H1 (cell line): Measurements from ENCODE around the gene IRF4. TPM values are rescaled to one million over a fixed set of nuclear protein-coding genes. Genes with fewer than 3 reads are reported as not detected.

Source experiments
- CTCF ChIA-PET: fragments of 300-600 bp; sonication (Branson Sonifier 250); formaldehyde crosslinking; loops from one replicate; lab custom pipeline; 2021; ENCODE audit not compliant: partially characterized antibody; lab: Charles Lee
- POLR2A ChIA-PET: fragments of 300-600 bp; sonication (Branson Sonifier 250); formaldehyde crosslinking; loops from one replicate; lab custom pipeline; 2021; ENCODE audit warnings: inconsistent platforms; ENCODE audit not compliant: partially characterized antibody; lab: Charles Lee
- DNase-seq, 2 experiments: peaks; one replicate each; pipeline versions ENCODE4 v3.0.0 to v3.0.0-alpha.2; 2010 to 2022; ENCODE audit warnings: low spot score in 2 of 2, low read depth in 1 of 2, mixed read lengths in 1 of 2
- FAIRE-seq: peaks from 2 replicates; lab custom pipeline; 2011; peaks lifted over from hg19 to GRCh38; lab: Jason Lieb, UNC
- H2AFZ ChIP-seq: 2 replicates; pipeline ENCODE4 v1.8.1; 2012; ENCODE audit warnings: low read length, inconsistent platforms
- H2AK5ac ChIP-seq: 2 replicates; pipeline ENCODE4 v1.6.1; 2013; ENCODE audit warnings: low read depth, low read length
- H2BK120ac ChIP-seq: replicated peaks from 2 replicates; pipeline ENCODE3; 2013; ENCODE audit warnings: low read depth, low read length, inconsistent platforms
- H2BK12ac ChIP-seq: 2 replicates; pipeline ENCODE4 v1.6.1; 2013; ENCODE audit warnings: low read depth, low read length
- H2BK15ac ChIP-seq: 2 replicates; pipeline ENCODE4 v1.6.1; 2013; ENCODE audit warnings: low read length
- H2BK20ac ChIP-seq: 2 replicates; pipeline ENCODE4 v1.6.1; 2013; ENCODE audit warnings: low read length
- H2BK5ac ChIP-seq: 2 replicates; pipeline ENCODE4 v1.6.1; 2013; ENCODE audit warnings: low read depth, low read length
- H3K14ac ChIP-seq: 2 replicates; pipeline ENCODE4 v1.6.1; 2013; ENCODE audit warnings: inconsistent platforms; ENCODE audit not compliant: insufficient read length
- H3K18ac ChIP-seq: 2 replicates; pipeline ENCODE4 v1.6.1; 2013; ENCODE audit warnings: low read length; ENCODE audit errors: extremely low read depth
- H3K23ac ChIP-seq: 2 replicates; pipeline ENCODE4 v1.6.1; 2013; ENCODE audit warnings: inconsistent platforms; ENCODE audit not compliant: insufficient read length
- H3K23me2 ChIP-seq: 2 replicates; pipeline ENCODE4 v1.6.1; 2013; ENCODE audit warnings: low read depth, low read length
- H3K27ac ChIP-seq: 2 replicates; pipeline ENCODE4 v1.6.1; 2011; ENCODE audit warnings: low read depth, low read length, inconsistent platforms
- H3K27me3 ChIP-seq, 4 experiments: replicated peaks in 1 of 4; 1 replicate in 1 of 4; 2 replicates in 3 of 4; pipeline versions ENCODE4 v1.6.1 to v1.8.1; 2011 to 2013; ENCODE audit warnings: low read length in 3 of 4, mild to moderate bottlenecking in 3 of 4, inconsistent platforms in 2 of 4, mixed read lengths in 2 of 4, moderate library complexity in 1 of 4; ENCODE audit not compliant: control insufficient read depth in 3 of 4, insufficient read depth in 3 of 4; ENCODE audit errors: extremely low read depth in 1 of 4
- H3K36me3 ChIP-seq, 4 experiments: 2 replicates each; pipeline versions ENCODE4 v1.6.1 to v1.8.1; 2011 to 2013; ENCODE audit warnings: mild to moderate bottlenecking in 4 of 4, low read length in 3 of 4, moderate library complexity in 2 of 4, control low read depth in 1 of 4, inconsistent platforms in 1 of 4; ENCODE audit not compliant: insufficient read depth in 4 of 4, control insufficient read depth in 2 of 4
- H3K4ac ChIP-seq: replicated peaks from 2 replicates; pipeline ENCODE3; 2013; ENCODE audit warnings: low read length, low read depth, mixed read lengths, inconsistent platforms; ENCODE audit not compliant: insufficient read length
- H3K4me1 ChIP-seq, 4 experiments: replicated peaks in 1 of 4; 1 replicate in 1 of 4; 2 replicates in 3 of 4; pipeline versions ENCODE4 v1.6.1 to v1.8.1; 2011 to 2013; ENCODE audit warnings: low read length in 3 of 4, inconsistent platforms in 2 of 4, mixed read lengths in 1 of 4; ENCODE audit not compliant: insufficient read depth in 4 of 4, control insufficient read depth in 3 of 4
- H3K4me2 ChIP-seq, 2 experiments: 2 replicates each; pipeline versions ENCODE4 v1.6.1 to v1.8.1; 2011 to 2013; ENCODE audit warnings: low read depth in 2 of 2, low read length in 2 of 2, control low read depth in 1 of 2, inconsistent platforms in 1 of 2, mild to moderate bottlenecking in 1 of 2; ENCODE audit not compliant: insufficient read depth in 1 of 2
- H3K4me3 ChIP-seq, 4 experiments: fragments of 200-600, 300-600 bp in 1 of 4; sonication (generic), shearing (Covaris generic), sonication (Bioruptor Twin) in 1 of 4; 2 replicates each; pipeline versions ENCODE4 v1.5.1 to v1.8.1; 2011 to 2016; ENCODE audit warnings: low read length in 4 of 4, low read depth in 3 of 4, control low read depth in 2 of 4, inconsistent platforms in 2 of 4, mild to moderate bottlenecking in 2 of 4, mixed read lengths in 1 of 4, moderate library complexity in 1 of 4; ENCODE audit not compliant: insufficient read depth in 2 of 4; ENCODE audit errors: extremely low read depth in 1 of 4
- H3K56ac ChIP-seq: replicated peaks from 2 replicates; pipeline ENCODE3; 2013; ENCODE audit warnings: low read depth, mild to moderate bottlenecking, mixed read lengths, low read length, inconsistent platforms; ENCODE audit not compliant: insufficient read length
- H3K79me1 ChIP-seq: 2 replicates; pipeline ENCODE4 v1.6.1; 2013; ENCODE audit warnings: low read depth, low read length, control low read depth
- H3K79me2 ChIP-seq, 2 experiments: 2 replicates each; pipeline versions ENCODE4 v1.6.1 to v1.8.1; 2012 to 2013; ENCODE audit warnings: low read length in 2 of 2, mild to moderate bottlenecking in 2 of 2, inconsistent platforms in 1 of 2; ENCODE audit not compliant: insufficient read depth in 2 of 2, control insufficient read depth in 1 of 2
- H3K9ac ChIP-seq, 4 experiments: replicated peaks in 1 of 4; 1 replicate in 1 of 4; 2 replicates in 3 of 4; pipeline versions ENCODE4 v1.6.1 to v1.8.1; 2011 to 2013; ENCODE audit warnings: low read depth in 3 of 4, low read length in 3 of 4, control low read depth in 2 of 4, mild to moderate bottlenecking in 2 of 4, moderate library complexity in 2 of 4, inconsistent platforms in 1 of 4; ENCODE audit errors: extremely low read depth in 1 of 4
- H3K9me3 ChIP-seq, 2 experiments: 2 replicates each; pipeline versions ENCODE4 v1.6.1 to v1.8.1; 2012 to 2013; ENCODE audit warnings: mild to moderate bottlenecking in 2 of 2, moderate library complexity in 2 of 2, control low read depth in 1 of 2, inconsistent platforms in 1 of 2, low read depth in 1 of 2, low read length in 1 of 2, mixed read lengths in 1 of 2; ENCODE audit not compliant: insufficient read depth in 2 of 2
- H4K20me1 ChIP-seq, 2 experiments: replicated peaks in 1 of 2; 2 replicates each; pipeline versions ENCODE3 to v1.8.1; 2011 to 2013; ENCODE audit warnings: inconsistent platforms in 2 of 2, low read length in 2 of 2, mild to moderate bottlenecking in 1 of 2; ENCODE audit not compliant: insufficient read depth in 2 of 2, control insufficient read depth in 1 of 2
- H4K5ac ChIP-seq: 2 replicates; pipeline ENCODE4 v1.6.1; 2013; ENCODE audit warnings: low read length, low read depth, mixed read lengths, inconsistent platforms; ENCODE audit not compliant: insufficient read length
- H4K8ac ChIP-seq: 2 replicates; pipeline ENCODE4 v1.8.0; 2013; ENCODE audit warnings: mild to moderate bottlenecking, moderate library complexity, low read length, inconsistent platforms; ENCODE audit not compliant: insufficient read depth; ENCODE audit errors: extremely low read depth
- H4K91ac ChIP-seq: replicated peaks from 2 replicates; pipeline ENCODE3; 2013; ENCODE audit warnings: low read length, mixed read lengths, inconsistent platforms; ENCODE audit not compliant: insufficient read length
- ATF2 ChIP-seq: IDR thresholded peaks from 2 replicates; pipeline ENCODE4 v1.6.1; 2012; ENCODE audit warnings: low read length, inconsistent platforms
- SIN3A ChIP-seq, 2 experiments: IDR thresholded peaks in 1 of 2; conservative IDR thresholded peaks in 1 of 2; 2 replicates each; pipeline ENCODE4 v1.6.1; 2011 to 2012; ENCODE audit warnings: low read length in 2 of 2, improper control_type of control experiment in 1 of 2, low read depth in 1 of 2, mild to moderate bottlenecking in 1 of 2
- USF2 ChIP-seq: IDR thresholded peaks from 2 replicates; pipeline ENCODE4 v1.6.1; 2011; ENCODE audit warnings: low read length, improper control_type of control experiment
- WGBS, 2 experiments: shearing (Covaris generic) in 1 of 2; methylation state at CpG; one replicate each; pipeline versions ENCODE4 v1.1.6 to v1.1.7; 2013 to 2015; ENCODE audit warnings: low lambda C conversion rate in 2 of 2, mixed read lengths in 2 of 2, inconsistent platforms in 1 of 2, low coverage in 1 of 2, missing lambda C conversion rate in 1 of 2; ENCODE audit not compliant: insufficient replicate concordance in 2 of 2, insufficient coverage in 1 of 2, insufficient read length in 1 of 2; ENCODE audit errors: extremely low coverage in 1 of 2, missing lambda C conversion rate in 1 of 2; 5-methylcytosine and 5-hydroxymethylcytosine counted together
- polyA plus RNA-seq, 7 experiments: library from polyadenylated mRNA; depleted of rRNA in 3 of 7; stranded (reverse) in 5 of 7; unstranded in 2 of 7; fragments of >200 nt in 5 of 7; fragments of 200-250 nt in 2 of 7; gene quantifications; 1 replicate in 5 of 7; 2 replicates in 1 of 7; 4 replicates in 1 of 7; pipeline versions ENCODE4 v1.2.1 to v1.2.3, GENCODE V29; 2011 to 2013; ENCODE audit warnings: missing spikeins in 2 of 7, mixed read lengths in 2 of 7
- total RNA-seq: library from RNA; stranded (reverse); fragmentation: NEBNext Ultra II Directional; extraction: Animal tissue kit (Norgen Biotek cat#: 25700); gene quantifications from 2 replicates; pipeline ENCODE4 v1.2.1, GENCODE V29; 2021

IRF4 gene
- total and polyA plus RNA-seq, 2 of the 8 experiments (the other 6 are each of a cell fraction or from before 2014, with no cell fraction given) = 0.77 to 2.1 TPM

GRCh38 chr6:367891-368630 lies 23.5 kb upstream of the IRF4 start:
- Histone ChIP-seq H4K8ac (peak overlapping the region; percentile 75; the same call in 1 of the 2 replicates), H2BK5ac (no peak overlapping the region), H2BK120ac (no peak overlapping the region), H3K4me2 (no peak overlapping the region), H2AK5ac (no peak overlapping the region), H3K23me2 (no peaks in the 10 kb centered on the region), H3K4me3 (no peak overlapping the region), H2BK15ac (no peak overlapping the region), H3K9ac (no peak overlapping the region), H3K27me3 (no peaks in the 10 kb centered on the region; a peak in 1 of 7 replicates), H3K14ac (no peak overlapping the region), H3K27ac (no peak overlapping the region), H3K18ac (no peak overlapping the region), H4K5ac (no peak overlapping the region), H2BK20ac (no peak overlapping the region), H4K91ac (no peak overlapping the region), H3K4ac (no peak overlapping the region), H3K4me1 (no peaks in the 10 kb centered on the region; a peak in 1 of 7 replicates), H3K23ac (no peak overlapping the region), H3K79me1 (no peaks in the 10 kb centered on the region), H3K56ac (no peak overlapping the region), H2AFZ (no peak overlapping the region), H2BK12ac (no peak overlapping the region), H3K9me3 (peaks cover 48 to 83% of the 10 kb centered on the region in 2 experiments)
- CTCF ChIA-PET = interaction anchor here (0.8 to 2.1 kb wide), 3 partner anchors 15 to 152 kb away, joined by 3 to 11 read pairs (median 3); no protein-coding TSS in a partner anchor
- POLR2A ChIA-PET = no interaction called here
- FAIRE-seq = no peak
- no peak for DNase-seq
- TF ChIP-seq ATF2 (no peak), SIN3A (conservative IDR thresholded peaks at IDR 0.05 in 1 of 2, IDR thresholded peaks at IDR 0.05 in 1 of 2; ENCODE audit: low read depth in 1 of 2, low read length in 2 of 2) (no peak), USF2 (peak; percentile 8; the same call in 1 of the 2 replicates)
- TF ChIP-seq, all 59 proteins: peak for 1
- 82% methylated on average over 17 of the region's 17 CpGs; no CpG with 5 or more reads in 1 of the 2 experiments for WGBS, 2 experiments
- Histone ChIP-seq H3K36me3 (no peaks in the 10 kb centered on the region; a peak in 1 of 8 replicates), H3K79me2 (no peaks in the 10 kb centered on the region; a peak in 1 of 4 replicates), H4K20me1 (no peaks in the 10 kb centered on the region)
